K562 (cell line): Measurements from ENCODE around the gene HNRNPA3. TPM values are rescaled to one million over a fixed set of nuclear protein-coding genes. Genes with fewer than 3 reads are reported as not detected.

Experiments
- ARNT ChIP-seq, 2 experiments: fragments of 450-650 bp; IDR thresholded peaks; 2 replicates each; pipeline ENCODE4 v1.6.1; 2016; ENCODE audit warnings: mild to moderate bottlenecking in 1 of 2
- CBFA2T3 ChIP-seq: fragments of 450-650 bp; IDR thresholded peaks from 2 replicates; pipeline ENCODE4 v1.6.1; 2017
- FOXM1 ChIP-seq, 2 experiments: fragments of 450-650 bp in 1 of 2; sonication (generic) in 1 of 2; formaldehyde crosslinking in 1 of 2; IDR thresholded peaks; 2 replicates each; pipeline versions ENCODE4 v1.6.1 to v1.9.0; 2017 to 2022; ENCODE audit warnings: low read depth in 2 of 2, mild to moderate bottlenecking in 2 of 2, missing genetic modification reagents in 1 of 2, moderate library complexity in 1 of 2
- KDM1A ChIP-seq, 2 experiments: fragments of 450-650 bp; IDR thresholded peaks; 2 replicates each; pipeline ENCODE4 v1.6.1; 2016; ENCODE audit warnings: mild to moderate bottlenecking in 2 of 2
- MAFG ChIP-seq: fragments of 450-650 bp; conservative IDR thresholded peaks from 2 replicates; pipeline ENCODE4 v1.6.1; 2016; ENCODE audit warnings: missing genetic modification characterization, missing compliant biosample characterization
- NFRKB ChIP-seq: fragments of 450-650 bp; IDR thresholded peaks from 2 replicates; pipeline ENCODE4 v1.6.1; 2016; ENCODE audit warnings: low read depth
- RBM39 ChIP-seq: fragments of 200-400 bp; formaldehyde crosslinking; optimal IDR thresholded peaks from 2 replicates; pipeline ENCODE3; 2018; ENCODE audit warnings: low read depth, low read length
- RCOR1 ChIP-seq, 2 experiments: IDR thresholded peaks; 2 replicates each; pipeline ENCODE4 v1.6.1; 2012; ENCODE audit warnings: low read depth in 2 of 2, low read length in 2 of 2, borderline replicate concordance in 1 of 2, improper control_type of control experiment in 1 of 2
- SIN3B ChIP-seq: fragments of 450-650 bp; IDR thresholded peaks from 2 replicates; pipeline ENCODE4 v1.6.1; 2017; ENCODE audit warnings: low read depth, mild to moderate bottlenecking, moderate library complexity
- SIX5 ChIP-seq, 2 experiments: IDR thresholded peaks; 2 replicates each; pipeline ENCODE4 v1.6.1; 2011; ENCODE audit warnings: low read length in 2 of 2, borderline replicate concordance in 1 of 2, low read depth in 1 of 2, mild to moderate bottlenecking in 1 of 2, moderate library complexity in 1 of 2; ENCODE audit not compliant: insufficient read depth in 1 of 2
- SMAD2 ChIP-seq: fragments of 150-350 bp; IDR thresholded peaks from 2 replicates; pipeline ENCODE4 v1.6.1; 2014; ENCODE audit warnings: low read depth, mild to moderate bottlenecking, low read length
- SMAD4 ChIP-seq: fragments of 250-450 bp; sonication (Bioruptor Pico); conservative IDR thresholded peaks from 2 replicates; pipeline ENCODE4 v1.8.0; 2021; ENCODE audit warnings: inconsistent platforms, mild to moderate bottlenecking, moderate library complexity
- SMARCA4 ChIP-seq: fragments of 450-650 bp; IDR thresholded peaks from 2 replicates; pipeline ENCODE4 v1.6.1; 2016
- SMARCC2 ChIP-seq: fragments of 450-650 bp; IDR thresholded peaks from 2 replicates; pipeline ENCODE4 v1.6.1; 2017; ENCODE audit warnings: antibody characterized with exemption, moderate library complexity, mild to moderate bottlenecking, low read depth
- SPI1 ChIP-seq: IDR thresholded peaks from 2 replicates; pipeline ENCODE4 v1.6.1; 2011; ENCODE audit warnings: low read depth, low read length, control low read depth, borderline replicate concordance
- SRSF1 ChIP-seq: fragments of 200-400 bp; formaldehyde crosslinking; IDR thresholded peaks from 2 replicates; pipeline ENCODE4 v1.6.1; 2017; ENCODE audit warnings: mild to moderate bottlenecking, low read depth, low read length, moderate library complexity
- TRIM24 ChIP-seq, 2 experiments: fragments of 450-650 bp; IDR thresholded peaks; 2 replicates each; pipeline ENCODE4 v1.6.1; 2016
- ZEB2 ChIP-seq: fragments of 450-650 bp; IDR thresholded peaks from 2 replicates; pipeline ENCODE4 v1.6.1; 2016
- ZNF830 ChIP-seq: fragments of 250-450 bp; sonication (Bioruptor Pico); IDR thresholded peaks from 2 replicates; pipeline ENCODE4 v1.5.0; 2021; ENCODE audit warnings: mild to moderate bottlenecking
- polyA plus RNA-seq, 8 experiments: library from polyadenylated mRNA; depleted of rRNA in 4 of 8; stranded (reverse) in 5 of 8; unstranded in 3 of 8; fragments of >200 nt; fragmentation: Nextera tagmentation in 2 of 8; fragmentation: Illumina TruSeq in 1 of 8; extraction: Ambion mirVana in 2 of 8; extraction: Trizol in 1 of 8; gene quantifications; 2 replicates each; pipeline versions ENCODE4 v1.2.1 to v1.2.3, GENCODE V29; 2011 to 2014; ENCODE audit warnings: inconsistent platforms in 1 of 8, missing spikeins in 1 of 8
- total RNA-seq, 7 experiments: library from RNA; depleted of rRNA in 6 of 7; stranded (reverse); fragments of >200 nt in 6 of 7; fragmentation: Illumina TruSeq in 2 of 7; extraction: Trizol in 2 of 7; gene quantifications; 2 replicates each; pipeline versions ENCODE4 v1.2.1 to v1.2.3, GENCODE V29; 2011 to 2021; ENCODE audit warnings: low replicate concordance in 1 of 7
- TF ChIP-seq, protein P1 (sequence below), 2 experiments: fragments of 450-650 bp; IDR thresholded peaks; 2 replicates each; pipeline ENCODE4 v1.6.1; 2016
- TF ChIP-seq, protein P2 (sequence below), 2 experiments: fragments of 450-650 bp in 1 of 2; sonication (generic) in 1 of 2; formaldehyde crosslinking; conservative IDR thresholded peaks; 2 replicates each; pipeline versions ENCODE4 v1.4.0 to v1.8.1; 2020 to 2022; ENCODE audit warnings: mild to moderate bottlenecking in 1 of 2, missing genetic modification reagents in 1 of 2
- TF ChIP-seq, protein P3 (sequence below): fragments of 250-450 bp; sonication (Bioruptor Pico); IDR thresholded peaks from 2 replicates; pipeline ENCODE4 v1.8.0; 2022; ENCODE audit warnings: moderate library complexity, mild to moderate bottlenecking, inconsistent platforms
- TF ChIP-seq, protein P4 (sequence below), 3 experiments: fragments of 200-800 bp in 1 of 3; sonication (Bioruptor generic) in 1 of 3; sonication (generic) in 1 of 3; formaldehyde crosslinking in 1 of 3; IDR thresholded peaks; 2 replicates each; pipeline versions ENCODE4 v1.6.1 to v1.8.0; 2016 to 2022; ENCODE audit warnings: mild to moderate bottlenecking in 2 of 3, missing compliant biosample characterization in 2 of 3, missing genetic modification characterization in 2 of 3, missing genetic modification reagents in 1 of 3

The HNRNPA3 gene
- total and polyA plus RNA-seq, 9 of the 15 experiments (the other 6 are each of a cell fraction or from before 2014, with no cell fraction given), result 72.8 to 428 (median 192) TPM

DNA sequence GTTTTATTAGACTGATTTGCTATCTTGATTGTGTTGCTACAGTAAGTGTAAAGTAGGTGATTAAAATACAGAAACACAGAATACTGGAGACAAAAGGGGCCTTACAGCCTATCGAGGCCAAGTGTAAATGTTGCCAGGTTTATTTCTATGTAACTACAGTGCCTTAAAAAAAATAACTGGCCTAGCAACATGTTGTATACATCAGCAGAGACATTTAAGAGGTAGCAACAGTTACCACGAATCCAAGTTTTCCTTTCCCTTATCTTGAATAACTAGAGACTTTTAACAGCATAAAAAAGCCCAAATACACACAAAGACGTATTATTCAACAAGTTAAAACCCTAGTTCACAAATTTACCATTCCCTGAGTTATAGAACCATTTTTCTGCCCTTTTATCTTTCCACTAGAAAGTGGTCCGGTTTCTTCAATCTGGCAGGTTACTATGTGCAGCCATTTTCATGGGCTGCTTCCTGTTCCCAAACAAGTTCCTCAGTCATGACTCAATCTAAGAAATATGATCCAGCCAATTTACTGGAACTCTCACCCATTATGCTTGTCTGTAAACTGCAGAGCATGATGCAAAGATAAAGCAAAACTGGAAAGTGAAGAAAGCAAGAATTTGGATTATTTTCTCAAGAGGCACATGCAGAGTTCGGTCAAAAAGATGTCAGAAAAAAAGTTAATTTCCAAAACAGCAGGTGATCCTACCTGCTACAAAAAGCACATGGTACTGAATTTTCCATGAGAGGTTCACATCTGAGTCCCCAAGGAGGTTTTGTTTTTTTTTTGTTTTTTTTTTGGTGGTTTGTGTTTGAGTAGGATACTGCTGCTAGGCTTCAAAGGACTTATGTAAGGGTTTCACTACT, 29.8 kb downstream of the HNRNPA3 start (continued):
- TF ChIP-seq SRSF1, result no peak
- TF ChIP-seq ZEB2, result peak; percentile 63; the same call in 1 of the 2 replicates
- peak; percentile 95 for TF ChIP-seq SMARCA4
- TF ChIP-seq NFRKB, result peak; percentile 83
- TF ChIP-seq, protein P1, sequence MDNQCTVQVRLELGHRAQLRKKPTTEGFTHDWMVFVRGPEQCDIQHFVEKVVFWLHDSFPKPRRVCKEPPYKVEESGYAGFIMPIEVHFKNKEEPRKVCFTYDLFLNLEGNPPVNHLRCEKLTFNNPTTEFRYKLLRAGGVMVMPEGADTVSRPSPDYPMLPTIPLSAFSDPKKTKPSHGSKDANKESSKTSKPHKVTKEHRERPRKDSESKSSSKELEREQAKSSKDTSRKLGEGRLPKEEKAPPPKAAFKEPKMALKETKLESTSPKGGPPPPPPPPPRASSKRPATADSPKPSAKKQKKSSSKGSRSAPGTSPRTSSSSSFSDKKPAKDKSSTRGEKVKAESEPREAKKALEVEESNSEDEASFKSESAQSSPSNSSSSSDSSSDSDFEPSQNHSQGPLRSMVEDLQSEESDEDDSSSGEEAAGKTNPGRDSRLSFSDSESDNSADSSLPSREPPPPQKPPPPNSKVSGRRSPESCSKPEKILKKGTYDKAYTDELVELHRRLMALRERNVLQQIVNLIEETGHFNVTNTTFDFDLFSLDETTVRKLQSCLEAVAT (IDR thresholded peaks at IDR 0.05), result peak in 1 of 2 experiments; percentile 75; a peak in 3 of 4 replicates
- TF ChIP-seq KDM1A (IDR thresholded peaks at IDR 0.05), result peak; percentile 37 to 65; a peak in 3 of 4 replicates
- no peak; the same call in 1 of the 2 replicates for TF ChIP-seq MAFG
- TF ChIP-seq, protein P2, sequence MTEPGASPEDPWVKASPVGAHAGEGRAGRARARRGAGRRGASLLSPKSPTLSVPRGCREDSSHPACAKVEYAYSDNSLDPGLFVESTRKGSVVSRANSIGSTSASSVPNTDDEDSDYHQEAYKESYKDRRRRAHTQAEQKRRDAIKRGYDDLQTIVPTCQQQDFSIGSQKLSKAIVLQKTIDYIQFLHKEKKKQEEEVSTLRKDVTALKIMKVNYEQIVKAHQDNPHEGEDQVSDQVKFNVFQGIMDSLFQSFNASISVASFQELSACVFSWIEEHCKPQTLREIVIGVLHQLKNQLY (CRISPR knock-in tag; conservative IDR thresholded peaks at IDR 0.05), result no peak
- TF ChIP-seq ARNT (IDR thresholded peaks at IDR 0.05), result peak in 1 of 2 experiments; percentile 70; a peak in 1 of 4 replicates
- TF ChIP-seq FOXM1 (IDR thresholded peaks at IDR 0.05; ENCODE audit: low read depth), result peak; percentile 51; the same call in 1 of the 2 replicates
- TF ChIP-seq FOXM1 (CRISPR knock-in tag; IDR thresholded peaks at IDR 0.05; ENCODE audit: low read depth), result no peak
- TF ChIP-seq SPI1, result peak; percentile 63; the same call in 1 of the 2 replicates
- TF ChIP-seq RBM39, result no peak
- TF ChIP-seq RCOR1 (IDR thresholded peaks at IDR 0.05; ENCODE audit: borderline replicate concordance in 1 of 2, low read depth in 2 of 2, low read length in 2 of 2), result peak in 1 of 2 experiments; percentile 90; a peak in 2 of 4 replicates
- peak; percentile 81 for TF ChIP-seq SMARCC2
- TF ChIP-seq SIX5 (IDR thresholded peaks at IDR 0.05; ENCODE audit: borderline replicate concordance in 1 of 2, insufficient read depth in 1 of 2, low read depth in 1 of 2, low read length in 2 of 2), result no peak
- peak; percentile 64 for TF ChIP-seq CBFA2T3
- TF ChIP-seq SIN3B, result no peak
- TF ChIP-seq, protein P3, sequence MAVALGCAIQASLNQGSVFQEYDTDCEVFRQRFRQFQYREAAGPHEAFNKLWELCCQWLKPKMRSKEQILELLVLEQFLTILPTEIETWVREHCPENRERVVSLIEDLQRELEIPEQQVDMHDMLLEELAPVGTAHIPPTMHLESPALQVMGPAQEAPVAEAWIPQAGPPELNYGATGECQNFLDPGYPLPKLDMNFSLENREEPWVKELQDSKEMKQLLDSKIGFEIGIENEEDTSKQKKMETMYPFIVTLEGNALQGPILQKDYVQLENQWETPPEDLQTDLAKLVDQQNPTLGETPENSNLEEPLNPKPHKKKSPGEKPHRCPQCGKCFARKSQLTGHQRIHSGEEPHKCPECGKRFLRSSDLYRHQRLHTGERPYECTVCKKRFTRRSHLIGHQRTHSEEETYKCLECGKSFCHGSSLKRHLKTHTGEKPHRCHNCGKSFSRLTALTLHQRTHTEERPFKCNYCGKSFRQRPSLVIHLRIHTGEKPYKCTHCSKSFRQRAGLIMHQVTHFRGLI (CRISPR knock-in tag), result no peak
- TF ChIP-seq SMAD4 (CRISPR knock-in tag), result peak; percentile 65
- TF ChIP-seq, protein P4, sequence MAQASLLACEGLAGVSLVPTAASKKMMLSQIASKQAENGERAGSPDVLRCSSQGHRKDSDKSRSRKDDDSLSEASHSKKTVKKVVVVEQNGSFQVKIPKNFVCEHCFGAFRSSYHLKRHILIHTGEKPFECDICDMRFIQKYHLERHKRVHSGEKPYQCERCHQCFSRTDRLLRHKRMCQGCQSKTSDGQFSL (CRISPR knock-in tag; IDR thresholded peaks at IDR 0.05), result no peak
- TF ChIP-seq, protein P4 (tag; IDR thresholded peaks at IDR 0.05), result no peak
- TF ChIP-seq ZNF830 (CRISPR knock-in tag), result no peak
- peak; percentile 49 to 81; a peak in 3 of 4 replicates for TF ChIP-seq TRIM24 (IDR thresholded peaks at IDR 0.05)
- no peak for TF ChIP-seq SMAD2
